Chondrocyte (in vitro differentiated cells): Measurements from ENCODE around the gene MEIS1. TPM values are rescaled to one million over a fixed set of nuclear protein-coding genes. Genes with fewer than 3 reads are reported as not detected.

Experiments used
- DNase-seq: peaks from one replicate; pipeline ENCODE4 v3.0.0; 2021; ENCODE audit warnings: mixed read lengths, low spot score
- H3K27ac Mint-ChIP-seq: one replicate; pipeline ENCODE4 v1.8.0; 2021; ENCODE audit warnings: mild to moderate bottlenecking, moderate library complexity, mixed read lengths; ENCODE audit not compliant: unreplicated experiment
- H3K27me3 Mint-ChIP-seq: 2 replicates; pipeline ENCODE4 v1.8.0; 2021; ENCODE audit warnings: low read depth, mixed read lengths
- H3K36me3 Mint-ChIP-seq: 2 replicates; pipeline ENCODE4 v1.8.0; 2021; ENCODE audit warnings: low read depth, mixed read lengths
- H3K4me1 Mint-ChIP-seq: 2 replicates; pipeline ENCODE4 v1.8.0; 2021; ENCODE audit warnings: low read depth, mild to moderate bottlenecking, mixed read lengths
- H3K4me3 Mint-ChIP-seq: one replicate; pipeline ENCODE4 v1.8.0; 2021; ENCODE audit warnings: mild to moderate bottlenecking, moderate library complexity, mixed read lengths; ENCODE audit not compliant: unreplicated experiment
- H3K9me3 Mint-ChIP-seq: 2 replicates; pipeline ENCODE4 v1.8.0; 2021; ENCODE audit warnings: low read depth, mixed read lengths
- total RNA-seq: library from RNA; stranded (reverse); gene quantifications from 3 replicates; pipeline ENCODE4 v1.2.1, GENCODE V29; 2021
- TF ChIP-seq, protein P1 (sequence below): fragments of 200-600 bp; sonication (generic); IDR thresholded peaks from 2 replicates; pipeline ENCODE4 v1.5.0; 2021; ENCODE audit warnings: antibody characterized with exemption, mild to moderate bottlenecking, moderate library complexity

Gene MEIS1
- total RNA-seq, 1 donor from 2014 or later, result 18.5 TPM

DNA sequence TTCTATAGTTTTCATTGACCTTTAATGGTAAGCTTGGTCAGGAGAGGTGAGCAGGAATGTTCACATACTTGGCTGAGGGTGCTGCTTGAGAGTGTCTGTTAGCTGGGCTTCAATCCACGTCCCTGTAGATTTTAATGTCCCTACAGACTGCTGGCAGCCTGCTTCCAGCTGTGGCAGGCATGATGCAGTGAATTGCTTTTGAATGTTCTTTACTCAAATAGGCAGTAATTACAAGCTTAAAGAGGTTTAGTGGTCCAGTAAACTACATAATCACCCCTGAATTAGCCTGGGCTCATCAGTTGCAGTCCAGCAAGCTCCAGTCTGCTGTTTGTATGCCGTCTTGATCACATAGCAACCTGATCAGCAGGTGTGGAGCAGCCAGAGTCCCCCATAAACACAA lies 102.1 kb downstream of the MEIS1 start:
- Mint-ChIP-seq H3K27ac (peak overlapping the region; percentile 8), H3K4me1 (peaks cover 10% of the 10 kb centered on the region)

GRCh38 chr2:66538291-66538690 lies 103.4 kb downstream of the MEIS1 start:
- TF ChIP-seq, protein P1, sequence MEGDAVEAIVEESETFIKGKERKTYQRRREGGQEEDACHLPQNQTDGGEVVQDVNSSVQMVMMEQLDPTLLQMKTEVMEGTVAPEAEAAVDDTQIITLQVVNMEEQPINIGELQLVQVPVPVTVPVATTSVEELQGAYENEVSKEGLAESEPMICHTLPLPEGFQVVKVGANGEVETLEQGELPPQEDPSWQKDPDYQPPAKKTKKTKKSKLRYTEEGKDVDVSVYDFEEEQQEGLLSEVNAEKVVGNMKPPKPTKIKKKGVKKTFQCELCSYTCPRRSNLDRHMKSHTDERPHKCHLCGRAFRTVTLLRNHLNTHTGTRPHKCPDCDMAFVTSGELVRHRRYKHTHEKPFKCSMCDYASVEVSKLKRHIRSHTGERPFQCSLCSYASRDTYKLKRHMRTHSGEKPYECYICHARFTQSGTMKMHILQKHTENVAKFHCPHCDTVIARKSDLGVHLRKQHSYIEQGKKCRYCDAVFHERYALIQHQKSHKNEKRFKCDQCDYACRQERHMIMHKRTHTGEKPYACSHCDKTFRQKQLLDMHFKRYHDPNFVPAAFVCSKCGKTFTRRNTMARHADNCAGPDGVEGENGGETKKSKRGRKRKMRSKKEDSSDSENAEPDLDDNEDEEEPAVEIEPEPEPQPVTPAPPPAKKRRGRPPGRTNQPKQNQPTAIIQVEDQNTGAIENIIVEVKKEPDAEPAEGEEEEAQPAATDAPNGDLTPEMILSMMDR, result no peak
- H3K36me3 Mint-ChIP-seq, result no peaks in the 10 kb centered on the region
- H3K9me3 Mint-ChIP-seq, result no peaks in the 10 kb centered on the region
- H3K27ac Mint-ChIP-seq, result no peak overlapping the region
- no peak for DNase-seq
- no peaks in the 10 kb centered on the region for H3K27me3 Mint-ChIP-seq
- H3K4me3 Mint-ChIP-seq, result no peak overlapping the region
- peaks cover 23% of the 10 kb centered on the region for H3K4me1 Mint-ChIP-seq

More for the DNA sequence above, 102.1 kb downstream of the MEIS1 start:
- TF ChIP-seq, protein P1, result no peak
- Mint-ChIP-seq H3K9me3 (no peaks in the 10 kb centered on the region), H3K36me3 (no peaks in the 10 kb centered on the region), H3K27me3 (no peaks in the 10 kb centered on the region), H3K4me3 (no peak overlapping the region)
- DNase-seq, result no peak

DNA sequence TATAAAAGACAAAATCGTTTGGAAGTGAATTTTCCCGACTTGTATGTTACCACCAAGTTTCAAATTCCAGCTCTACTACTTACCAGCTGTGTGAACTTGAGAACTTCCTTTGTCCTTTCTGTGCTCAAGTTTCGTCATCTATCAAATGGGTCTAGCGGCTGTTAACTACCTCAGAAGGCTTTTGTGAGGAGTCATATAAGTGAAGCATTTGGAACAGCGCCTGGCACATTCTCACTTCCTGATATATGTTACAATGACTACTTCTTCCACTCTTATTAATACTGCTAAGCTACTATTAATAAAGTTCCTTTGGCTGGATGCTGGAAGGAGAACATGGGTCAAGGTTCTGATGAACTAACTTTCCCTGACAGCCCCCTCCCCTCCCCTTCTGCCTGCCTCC lies 104.5 kb downstream of the MEIS1 start:
- Mint-ChIP-seq H3K9me3 (no peaks in the 10 kb centered on the region), H3K4me1 (peaks cover 31% of the 10 kb centered on the region), H3K36me3 (no peaks in the 10 kb centered on the region), H3K27ac (no peak overlapping the region), H3K27me3 (no peaks in the 10 kb centered on the region), H3K4me3 (no peak overlapping the region)
- TF ChIP-seq, protein P1, result no peak
- no peak for DNase-seq

DNA sequence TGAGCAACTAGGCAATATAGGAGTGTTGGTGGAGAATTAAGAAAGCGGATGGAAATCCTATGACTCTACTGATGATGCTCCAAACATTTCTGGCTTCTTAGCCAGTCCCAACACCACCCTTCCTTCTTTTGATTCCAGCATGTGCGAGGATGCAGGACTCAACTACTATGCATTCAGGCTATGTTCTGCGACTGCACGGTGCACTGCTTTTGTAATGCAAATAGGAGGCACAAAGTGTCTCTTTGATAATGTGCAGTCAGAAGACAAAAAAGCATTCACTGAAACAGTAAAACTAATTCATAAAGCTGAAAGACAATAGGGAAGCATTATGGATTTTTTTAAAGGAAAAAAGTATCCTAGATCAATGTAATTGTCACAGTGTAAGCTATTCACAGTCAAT lies 106.7 kb downstream of the MEIS1 start:
- Mint-ChIP-seq H3K27me3 (no peaks in the 10 kb centered on the region), H3K36me3 (no peaks in the 10 kb centered on the region), H3K27ac (no peak overlapping the region), H3K4me3 (no peak overlapping the region), H3K4me1 (peaks cover 32% of the 10 kb centered on the region), H3K9me3 (no peaks in the 10 kb centered on the region)
- TF ChIP-seq, protein P1, result no peak
- no peak for DNase-seq

DNA sequence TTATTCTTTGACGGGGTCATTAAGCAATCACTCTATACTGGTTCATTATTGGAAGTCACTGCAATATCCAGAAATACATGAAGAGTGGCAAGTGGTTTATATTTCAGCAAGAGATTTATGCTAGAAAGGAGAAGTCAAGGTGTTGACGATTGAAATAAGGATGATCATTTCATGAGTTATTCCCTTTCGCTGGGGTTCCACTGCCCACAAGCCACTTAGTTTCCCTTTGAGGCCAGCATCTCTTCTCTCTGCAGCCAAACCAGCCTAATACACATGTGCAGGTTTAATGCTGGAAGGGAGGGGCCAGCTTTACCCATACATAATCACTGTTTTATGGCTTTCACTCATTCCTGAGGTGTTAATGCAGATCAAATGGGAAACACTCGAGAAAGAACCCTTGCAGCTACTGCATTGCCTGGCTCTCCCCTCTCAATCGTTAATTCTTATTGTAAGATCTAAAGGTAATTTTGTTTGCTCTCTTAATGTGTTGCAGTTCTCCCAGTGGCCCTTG lies 108.4 kb downstream of the MEIS1 start:
- peak overlapping the region; percentile 76 for H3K27ac Mint-ChIP-seq
- DNase-seq, result no peak
- H3K9me3 Mint-ChIP-seq, result no peaks in the 10 kb centered on the region
- TF ChIP-seq, protein P1, result no peak
- H3K27me3 Mint-ChIP-seq, result no peaks in the 10 kb centered on the region
- peaks cover under 1% of the 10 kb centered on the region for H3K36me3 Mint-ChIP-seq
- peaks cover 35% of the 10 kb centered on the region for H3K4me1 Mint-ChIP-seq
- H3K4me3 Mint-ChIP-seq, result no peak overlapping the region
